Measurements from ENCODE around the gene AKT1.

AKT1 gene

GRCh38 chr14:104803280-104803911 is 7.8 kb upstream of the AKT1 start:
- in situ Hi-C loops (cut with MboI; ENCODE audit: low pct_unique_long_range_greater_than_20kb, low sequenced_read_pairs, unreplicated experiment) = no loop called here

GRCh38 chr14:104802394-104803184 is 7.0 kb upstream of the AKT1 start:
- no peak for DNase-seq (ENCODE audit: low spot score)
- no peak for TF ChIP-seq CTCF (IDR thresholded peaks at IDR 0.05; ENCODE audit: extremely low read depth, insufficient read depth, missing control alignments)
- in situ Hi-C loops (cut with MboI; ENCODE audit: low pct_unique_long_range_greater_than_20kb, low sequenced_read_pairs, unreplicated experiment) = no loop called here

More at GRCh38 chr14:104803280-104803911, 7.8 kb upstream of the AKT1 start:
- TF ChIP-seq CTCF (IDR thresholded peaks at IDR 0.05; ENCODE audit: extremely low read depth, insufficient read depth, missing control alignments) = no peak
- DNase-seq (ENCODE audit: low spot score) = no peak

DNA sequence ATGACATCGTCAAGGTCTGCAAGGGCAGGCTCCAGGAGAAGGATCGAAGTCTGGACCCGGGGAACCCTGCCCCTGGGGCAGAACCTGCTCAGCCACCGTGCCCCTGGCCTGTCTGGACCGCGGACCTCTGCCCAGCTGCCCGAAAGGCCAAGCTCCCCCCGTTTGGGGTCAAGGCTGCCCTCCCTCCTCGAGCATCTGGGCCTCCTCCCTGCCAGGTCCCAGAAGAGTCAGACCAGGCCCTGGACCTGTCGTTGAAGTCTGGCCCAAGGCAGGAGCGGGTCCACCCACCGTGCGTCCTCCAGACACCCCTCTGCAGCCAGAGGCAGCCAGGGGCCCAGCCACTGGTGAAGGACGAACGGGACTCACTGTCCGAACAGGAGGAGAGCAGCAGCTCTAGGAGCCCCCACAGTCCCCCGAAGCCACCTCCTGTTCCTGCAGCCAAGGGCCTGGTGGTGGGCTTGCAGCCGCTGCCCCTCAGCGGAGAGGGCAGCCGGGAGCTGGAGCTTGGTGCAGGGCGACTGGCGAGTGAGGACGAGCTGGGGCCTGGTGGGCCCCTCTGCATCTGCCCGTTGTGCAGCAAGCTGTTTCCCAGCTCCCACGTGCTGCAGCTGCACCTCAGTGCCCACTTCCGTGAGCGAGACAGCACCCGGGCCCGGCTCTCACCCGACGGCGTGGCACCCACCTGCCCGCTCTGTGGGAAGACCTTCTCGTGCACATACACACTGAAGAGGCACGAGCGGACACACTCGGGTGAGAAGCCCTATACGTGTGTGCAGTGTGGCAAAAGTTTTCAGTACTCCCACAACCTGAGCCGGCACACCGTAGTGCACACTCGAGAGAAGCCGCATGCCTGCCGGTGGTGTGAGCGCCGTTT is 6.2 kb upstream of the AKT1 start:
- DNase-seq (ENCODE audit: low spot score) = no peak
- in situ Hi-C loops (cut with MboI; ENCODE audit: low pct_unique_long_range_greater_than_20kb, low sequenced_read_pairs, unreplicated experiment) = no loop called here
- TF ChIP-seq CTCF (IDR thresholded peaks at IDR 0.05; ENCODE audit: extremely low read depth, insufficient read depth, missing control alignments) = no peak

- DNase-seq (ENCODE audit: low spot score) = peak; percentile 82
- in situ Hi-C loops (cut with MboI; ENCODE audit: low pct_unique_long_range_greater_than_20kb, low sequenced_read_pairs, unreplicated experiment) = no loop called here
These were observed 5.4 kb upstream of the AKT1 start, which contains the start of gene ZBTB42 for GRCh38 chr14:104800771-104801519. Gene ZBTB42 (plus strand): TSS chr14:104801101. CDS start chr14:104801198, 97 bp downstream.

DNA sequence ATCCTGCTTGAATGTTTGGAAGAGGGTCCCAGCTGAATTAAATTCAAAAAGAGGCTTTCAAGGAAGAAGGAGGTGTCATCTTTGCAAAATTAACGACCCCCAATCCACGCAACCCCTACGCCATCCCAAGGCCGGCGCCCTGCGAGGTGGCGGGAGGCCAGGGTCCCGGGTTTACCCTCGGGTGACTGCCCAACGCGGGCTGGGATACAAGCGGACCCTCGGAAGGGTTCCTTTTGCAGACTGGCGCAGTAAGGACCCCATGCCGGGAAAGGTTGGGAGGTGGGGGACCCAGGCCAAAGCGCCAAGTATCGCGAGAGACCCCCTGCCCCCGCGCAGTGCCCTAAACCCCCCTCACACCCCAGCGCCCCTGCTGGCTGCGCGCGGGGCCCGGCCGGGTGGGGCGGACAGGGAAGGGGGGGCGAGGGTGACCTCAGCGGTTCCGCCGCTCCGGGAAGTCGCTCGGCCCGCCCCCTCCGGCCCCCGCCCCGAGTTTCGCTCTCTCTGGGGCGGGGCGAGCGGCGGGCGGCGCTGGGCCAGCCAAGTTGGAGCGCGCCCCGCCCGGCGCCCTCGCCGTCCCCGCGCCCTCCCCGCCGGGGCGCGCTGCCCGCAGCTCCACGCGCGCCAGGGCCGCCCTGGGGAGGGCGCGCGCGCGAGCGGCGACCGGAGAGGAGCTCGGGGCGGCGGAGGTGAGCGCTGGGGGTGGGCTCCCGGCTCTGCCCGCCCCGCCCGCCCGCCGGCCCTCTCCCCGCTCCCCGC is 4.6 kb upstream of the AKT1 start:
- DNase-seq (ENCODE audit: low spot score) = peak; percentile 97
- peak; percentile 23 for TF ChIP-seq CTCF (IDR thresholded peaks at IDR 0.05; ENCODE audit: extremely low read depth, insufficient read depth, missing control alignments)
- in situ Hi-C loops (cut with MboI; ENCODE audit: low pct_unique_long_range_greater_than_20kb, low sequenced_read_pairs, unreplicated experiment) = no loop called here

More at GRCh38 chr14:104800771-104801519, 5.4 kb upstream of the AKT1 start, which contains the start of gene ZBTB42:
- no peak for TF ChIP-seq CTCF (IDR thresholded peaks at IDR 0.05; ENCODE audit: extremely low read depth, insufficient read depth, missing control alignments)
